ENCODE data around the gene FLRT1.

The FLRT1 gene

GRCh38 chr11:64048042-64048854, 12.5 kb downstream of the FLRT1 start:
- no peak for DNase-seq (ENCODE audit: low read depth, low spot score)

- DNase-seq (ENCODE audit: low read depth, low spot score), result no peak
Measured at GRCh38 chr11:64049509-64049908, 13.8 kb downstream of the FLRT1 start.

GRCh38 chr11:64051297-64051696, 15.6 kb downstream of the FLRT1 start:
- no peak for DNase-seq (ENCODE audit: low read depth, low spot score)

GRCh38 chr11:64052436-64052835, 16.7 kb downstream of the FLRT1 start:
- no peak for DNase-seq (ENCODE audit: low read depth, low spot score)

- DNase-seq (ENCODE audit: low read depth, low spot score), result no peak
Measured at GRCh38 chr11:64052938-64053622, 17.3 kb downstream of the FLRT1 start.

GRCh38 chr11:64053699-64054098, 18.0 kb downstream of the FLRT1 start:
- DNase-seq (ENCODE audit: low read depth, low spot score), result no peak

GRCh38 chr11:64055077-64055476, 19.3 kb downstream of the FLRT1 start:
- no peak for DNase-seq (ENCODE audit: low read depth, low spot score)

- no peak for DNase-seq (ENCODE audit: low read depth, low spot score)
Measured at GRCh38 chr11:64056213-64056785, 20.6 kb downstream of the FLRT1 start.

- DNase-seq (ENCODE audit: low read depth, low spot score), result no peak
Measured at GRCh38 chr11:64056861-64057260, 21.1 kb downstream of the FLRT1 start.

- DNase-seq (ENCODE audit: low read depth, low spot score), result peak; percentile 18
Measured at GRCh38 chr11:64057890-64058289, 22.2 kb downstream of the FLRT1 start.

GRCh38 chr11:64058494-64058893, 22.8 kb downstream of the FLRT1 start:
- DNase-seq (ENCODE audit: low read depth, low spot score), result peak; percentile 46

GRCh38 chr11:64059339-64060140, 23.8 kb downstream of the FLRT1 start:
- no peak for DNase-seq (ENCODE audit: low read depth, low spot score)

- no peak for DNase-seq (ENCODE audit: low read depth, low spot score)
Measured at GRCh38 chr11:64060263-64060860, 24.6 kb downstream of the FLRT1 start.

- DNase-seq (ENCODE audit: low read depth, low spot score), result peak; percentile 76
Measured at GRCh38 chr11:64060861-64061444, 25.2 kb downstream of the FLRT1 start.

GRCh38 chr11:64062185-64063039, 26.7 kb downstream of the FLRT1 start:
- DNase-seq (ENCODE audit: low read depth, low spot score), result no peak

GRCh38 chr11:64063777-64064176, 28.0 kb downstream of the FLRT1 start:
- no peak for DNase-seq (ENCODE audit: low read depth, low spot score)

- no peak for DNase-seq (ENCODE audit: low read depth, low spot score)
Measured at GRCh38 chr11:64064374-64065140, 28.8 kb downstream of the FLRT1 start.

- DNase-seq (ENCODE audit: low read depth, low spot score), result no peak
Measured at GRCh38 chr11:64065141-64065465, 29.4 kb downstream of the FLRT1 start.

- DNase-seq (ENCODE audit: low read depth, low spot score), result no peak
Measured at GRCh38 chr11:64065712-64066111, 30.0 kb downstream of the FLRT1 start.
